ENCODE data around the gene CYP26C1.
A peak's percentile ranks its signal among the peaks of the same experiment; 100 is the strongest.

The CYP26C1 gene

DNA sequence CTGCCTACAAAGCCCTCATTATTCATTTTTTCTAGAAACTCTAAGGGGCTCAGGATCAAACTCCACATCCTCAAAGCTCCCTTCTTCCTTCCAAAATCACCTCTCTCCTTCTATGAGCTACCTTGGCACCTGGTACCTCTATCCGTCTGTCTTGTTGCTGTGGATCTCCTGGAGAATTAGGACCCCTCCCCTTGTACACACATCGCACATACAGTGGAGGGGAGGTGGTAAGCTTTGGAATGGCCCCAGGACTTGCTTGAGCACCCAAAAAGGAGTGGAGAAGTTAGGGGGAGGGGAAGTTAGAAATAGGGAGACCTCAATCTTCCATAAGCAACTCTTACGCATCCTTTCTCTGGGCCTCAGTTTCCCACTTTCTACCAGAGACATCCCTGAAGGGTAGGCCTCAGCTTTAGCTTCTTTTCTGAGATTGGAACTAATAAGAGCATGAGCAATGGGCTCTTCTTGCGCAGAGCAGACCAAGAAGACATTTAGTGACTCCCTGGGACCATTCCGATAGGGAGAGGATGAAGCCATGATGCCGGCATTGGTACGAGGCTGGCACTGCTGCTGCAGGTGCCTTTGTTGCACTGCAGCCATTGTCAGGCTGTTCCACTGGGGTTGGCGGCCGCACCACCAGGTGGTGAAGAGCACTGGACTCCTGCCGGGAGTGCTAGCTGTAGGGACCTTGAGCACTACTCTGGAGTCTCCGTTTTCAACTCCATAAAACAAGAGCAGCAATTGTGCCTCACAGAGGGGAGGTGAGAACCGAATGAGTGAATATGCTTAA lies 4.5 kb downstream of the CYP26C1 start:
- DNase-seq: no peak

DNA sequence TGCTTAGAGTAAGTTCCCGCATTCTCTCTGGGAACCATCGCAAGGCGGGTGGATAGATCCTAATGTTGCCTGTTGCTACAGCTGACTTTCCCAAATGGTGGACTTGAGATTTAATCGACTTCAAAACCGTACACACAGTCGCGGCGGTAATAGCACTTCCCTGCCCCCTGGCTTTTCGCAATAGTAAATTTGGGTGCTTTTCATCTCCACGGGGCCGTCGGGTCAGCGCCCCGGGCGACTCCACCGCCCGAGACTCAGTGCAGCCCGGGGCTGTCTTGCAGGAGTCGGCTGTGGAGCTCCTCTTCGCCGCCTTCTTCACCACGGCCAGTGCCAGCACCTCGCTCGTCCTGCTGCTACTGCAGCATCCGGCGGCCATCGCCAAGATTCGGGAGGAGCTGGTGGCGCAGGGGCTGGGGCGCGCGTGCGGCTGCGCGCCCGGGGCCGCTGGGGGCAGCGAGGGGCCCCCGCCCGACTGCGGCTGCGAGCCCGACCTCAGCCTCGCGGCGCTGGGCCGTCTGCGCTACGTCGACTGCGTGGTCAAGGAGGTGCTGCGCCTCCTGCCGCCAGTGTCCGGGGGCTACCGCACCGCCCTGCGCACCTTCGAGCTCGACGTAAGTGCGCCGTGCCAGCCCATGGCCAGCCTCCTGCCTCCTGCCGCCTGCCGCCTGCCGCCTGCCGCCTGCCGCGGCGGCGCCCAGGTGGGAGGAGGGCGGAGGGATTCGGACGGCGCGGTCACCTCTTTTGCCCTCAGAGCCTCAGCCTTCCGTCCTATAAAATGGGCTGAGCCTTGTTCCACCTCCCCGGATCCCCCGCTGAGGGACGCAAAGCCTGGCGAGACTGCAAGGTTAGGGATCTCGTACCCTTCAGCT lies 5.3 kb downstream of the CYP26C1 start:
- DNase-seq: no peak

DNA sequence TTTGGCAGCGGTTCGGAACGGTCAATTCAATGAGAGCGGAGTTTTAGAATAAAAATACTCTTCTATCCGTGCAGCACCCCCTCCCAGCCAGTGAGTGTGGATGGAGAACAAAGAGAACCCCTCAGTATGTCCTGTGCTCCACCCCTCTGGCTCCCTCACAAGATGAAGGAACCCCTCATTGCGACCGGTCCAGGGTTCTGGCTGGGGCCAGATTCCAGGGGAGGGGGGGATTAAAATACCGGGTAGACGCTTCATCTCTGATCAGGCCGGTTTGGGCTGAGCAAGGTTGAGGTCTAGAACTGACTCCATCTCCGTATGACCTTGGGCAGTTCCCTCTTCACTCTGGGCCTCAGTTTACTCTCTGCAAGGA lies 5.9 kb downstream of the CYP26C1 start:
- DNase-seq: no peak

DNA sequence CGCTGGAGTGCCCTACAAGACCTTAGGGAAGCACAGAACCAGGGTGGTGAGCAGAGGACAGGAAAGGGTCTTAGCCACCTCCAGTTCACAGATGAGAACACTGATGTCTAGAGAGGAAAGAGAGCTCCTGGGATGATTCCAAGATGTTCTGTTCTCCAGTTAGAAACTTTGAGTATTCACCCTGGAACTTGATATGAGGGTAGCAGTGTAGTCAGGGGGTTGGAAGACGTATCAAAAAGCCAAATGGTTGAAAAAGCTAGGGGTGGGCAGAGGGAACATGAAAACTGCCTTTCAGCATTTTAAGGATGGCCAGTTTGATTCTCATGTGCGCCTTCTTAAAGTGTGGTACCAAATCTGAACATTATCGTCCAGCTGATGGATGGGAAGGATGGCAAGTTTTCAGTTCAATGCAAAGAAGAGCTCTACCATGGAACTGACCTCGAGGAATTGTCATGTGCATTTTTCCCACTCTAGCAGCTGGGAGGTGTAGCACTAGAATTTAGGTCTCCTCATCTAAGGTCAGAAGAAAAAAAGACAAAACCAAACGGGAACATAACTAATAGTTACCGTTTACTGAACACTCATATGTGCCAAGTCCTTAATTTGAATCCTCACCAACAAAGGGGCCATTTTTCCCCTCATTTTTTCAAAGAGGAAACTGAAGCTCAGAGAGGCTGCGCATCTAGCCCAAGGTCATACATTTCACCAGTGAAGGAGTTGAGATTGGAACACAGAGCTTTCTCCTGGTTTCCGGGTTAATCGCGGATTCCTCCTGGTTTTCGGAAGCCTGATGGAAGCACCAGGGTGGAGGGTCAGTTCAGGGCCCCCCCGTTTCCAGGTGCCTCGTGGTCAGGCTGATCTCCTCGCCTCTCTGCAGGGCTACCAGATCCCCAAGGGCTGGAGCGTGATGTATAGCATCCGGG lies 7.1 kb downstream of the CYP26C1 start:
- no peak for DNase-seq

DNA sequence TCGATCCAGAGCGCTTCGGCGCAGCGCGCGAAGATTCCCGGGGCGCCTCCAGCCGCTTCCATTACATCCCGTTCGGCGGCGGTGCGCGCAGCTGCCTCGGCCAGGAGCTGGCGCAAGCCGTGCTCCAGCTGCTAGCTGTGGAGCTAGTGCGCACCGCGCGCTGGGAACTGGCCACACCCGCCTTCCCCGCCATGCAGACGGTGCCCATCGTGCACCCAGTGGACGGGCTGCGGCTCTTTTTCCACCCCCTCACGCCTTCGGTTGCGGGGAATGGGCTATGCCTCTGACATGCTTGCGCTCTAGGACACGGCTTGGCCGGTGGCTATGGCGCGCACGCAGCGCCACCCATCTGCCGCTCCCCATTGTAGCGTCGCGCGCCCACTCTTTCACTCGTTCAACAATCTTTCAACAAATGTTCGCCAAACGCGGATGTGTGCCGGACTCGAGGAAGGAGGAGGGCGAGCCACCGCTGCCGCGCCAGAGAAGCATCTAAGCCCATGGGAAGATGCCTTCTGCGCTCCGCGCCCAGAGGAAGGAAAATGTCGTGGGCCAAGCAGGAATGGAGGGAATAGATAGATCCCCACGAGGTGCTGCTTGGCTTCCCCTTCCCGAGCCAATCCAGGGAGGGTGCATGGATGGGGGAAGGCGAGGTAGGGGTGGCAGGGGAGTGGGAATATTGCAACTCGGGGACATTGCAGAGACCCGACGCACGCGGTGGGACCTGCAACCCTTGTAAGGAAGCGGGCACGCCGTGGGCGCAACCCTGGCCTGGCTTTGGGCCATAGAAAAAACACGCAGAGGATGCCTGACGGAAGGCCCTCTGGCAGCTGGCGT lies 8.0 kb downstream of the CYP26C1 start:
- DNase-seq: no peak

DNA sequence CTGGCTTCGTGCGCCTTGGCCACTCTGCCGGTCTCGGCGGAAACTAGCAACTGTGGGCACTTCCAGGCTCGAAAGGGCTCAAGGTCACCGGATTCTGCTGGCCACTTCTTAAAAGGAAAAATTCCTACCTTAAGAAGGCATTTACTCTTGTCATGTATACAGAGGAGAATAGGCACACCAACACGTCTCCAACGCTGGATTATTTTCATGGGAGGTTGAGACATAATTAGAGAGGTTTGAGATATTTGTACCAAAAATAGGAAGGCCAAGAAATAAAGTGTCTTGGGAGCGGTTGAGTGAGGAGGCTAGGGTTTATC lies 8.6 kb downstream of the CYP26C1 start:
- no peak for DNase-seq

DNA sequence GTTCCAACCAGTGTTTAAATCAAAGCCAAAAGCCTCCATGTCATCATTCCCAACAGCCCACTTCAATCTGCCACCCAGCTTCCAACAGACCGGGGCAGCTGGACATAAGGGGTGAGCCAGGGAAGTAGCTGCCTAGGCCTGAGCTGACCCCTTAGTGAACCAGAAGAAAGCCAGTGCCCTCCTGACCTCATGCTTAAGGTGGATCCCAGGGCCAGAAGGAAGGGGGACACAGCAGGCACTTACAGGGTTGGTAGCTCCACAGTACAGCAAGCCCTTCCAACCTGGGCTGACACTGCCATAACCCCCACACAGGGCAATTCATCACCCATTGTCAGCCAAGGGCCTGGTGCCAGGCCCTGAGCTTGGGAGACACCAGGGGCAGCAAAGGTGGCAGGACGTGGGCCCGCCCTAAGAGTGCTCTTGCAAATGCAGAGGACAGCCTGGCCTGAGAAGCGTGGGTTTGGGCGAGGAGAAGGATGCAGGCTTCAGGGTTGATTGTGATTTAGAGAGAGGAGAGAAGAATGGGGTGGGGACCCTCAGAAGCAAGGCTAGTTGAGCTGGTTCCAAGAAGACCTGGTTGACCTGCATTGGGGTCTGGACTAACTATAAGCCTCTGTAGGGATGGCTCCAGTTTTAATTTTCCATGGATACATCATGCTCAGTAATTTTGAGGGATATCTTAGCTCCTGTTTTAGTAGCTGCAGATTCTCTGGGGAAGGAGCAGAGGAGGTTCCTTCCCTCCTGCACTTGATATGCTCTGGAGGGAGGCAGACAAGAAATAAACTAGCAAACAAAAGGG lies 10.0 kb downstream of the CYP26C1 start:
- DNase-seq: no peak

DNA sequence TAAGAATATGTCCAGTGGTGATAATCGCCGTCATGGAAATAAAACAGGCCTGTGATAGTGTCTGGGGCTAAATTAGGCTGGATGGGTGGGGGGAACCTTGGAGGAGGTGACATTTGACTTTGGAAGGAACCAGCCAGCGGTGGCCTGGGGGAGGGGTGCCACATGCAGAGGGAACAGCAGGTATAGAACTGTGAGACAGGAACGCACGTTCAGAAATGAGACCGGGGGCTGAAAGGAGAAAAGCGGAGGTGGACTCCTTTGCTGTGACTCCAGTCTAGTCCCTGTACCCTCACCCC lies 10.5 kb downstream of the CYP26C1 start:
- DNase-seq: no peak

DNA sequence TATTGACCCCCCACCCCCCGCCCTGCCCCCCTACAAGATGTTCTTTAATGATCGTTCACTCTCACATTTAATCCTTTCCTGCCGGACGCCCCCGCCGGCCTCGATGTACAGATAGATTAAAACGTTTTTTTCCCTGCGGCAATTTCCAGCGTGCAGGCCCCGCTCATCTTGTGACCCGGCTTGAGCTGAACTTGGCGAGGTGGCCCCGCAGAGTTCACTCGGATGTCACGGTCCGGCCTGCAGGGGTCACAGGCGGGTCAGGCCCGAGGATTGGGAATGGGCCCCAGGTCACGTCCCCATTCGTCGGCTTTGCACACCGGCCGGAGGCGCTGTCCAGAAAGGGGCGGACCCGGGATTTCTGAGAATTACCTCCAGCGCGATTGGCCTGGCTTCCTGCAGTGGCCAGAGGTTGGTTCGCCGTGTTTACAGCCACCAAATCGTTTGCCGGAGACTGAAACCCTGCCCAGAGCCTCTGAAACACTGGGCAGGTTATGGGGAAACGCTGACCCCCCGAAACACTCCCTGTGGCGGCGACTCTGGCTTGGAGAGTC lies 11.2 kb downstream of the CYP26C1 start:
- DNase-seq: no peak

DNA sequence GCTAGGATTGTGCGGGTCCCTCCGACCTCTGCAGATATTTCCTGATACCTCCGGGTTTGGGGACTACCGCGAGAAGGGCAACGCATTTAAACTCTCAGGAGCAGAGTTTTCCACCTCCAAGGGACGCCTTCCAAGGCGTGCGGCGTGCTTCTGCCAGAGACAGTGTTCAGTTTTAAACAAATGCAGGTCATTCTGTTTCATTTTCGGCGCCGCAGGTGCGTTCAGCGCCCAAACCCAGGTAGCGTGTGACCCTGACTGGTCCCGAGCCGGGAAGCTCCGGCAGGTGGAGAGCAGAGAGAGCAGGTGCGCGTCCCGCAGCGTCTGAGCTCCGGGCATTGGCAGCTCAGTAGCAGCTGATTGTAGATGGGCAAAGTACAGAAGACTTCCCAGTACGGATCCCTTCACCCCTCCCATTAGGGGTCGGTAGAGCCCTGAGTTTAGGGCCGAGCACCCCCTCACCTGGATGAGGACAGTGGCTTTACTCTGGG lies 11.7 kb downstream of the CYP26C1 start:
- no peak for DNase-seq

DNA sequence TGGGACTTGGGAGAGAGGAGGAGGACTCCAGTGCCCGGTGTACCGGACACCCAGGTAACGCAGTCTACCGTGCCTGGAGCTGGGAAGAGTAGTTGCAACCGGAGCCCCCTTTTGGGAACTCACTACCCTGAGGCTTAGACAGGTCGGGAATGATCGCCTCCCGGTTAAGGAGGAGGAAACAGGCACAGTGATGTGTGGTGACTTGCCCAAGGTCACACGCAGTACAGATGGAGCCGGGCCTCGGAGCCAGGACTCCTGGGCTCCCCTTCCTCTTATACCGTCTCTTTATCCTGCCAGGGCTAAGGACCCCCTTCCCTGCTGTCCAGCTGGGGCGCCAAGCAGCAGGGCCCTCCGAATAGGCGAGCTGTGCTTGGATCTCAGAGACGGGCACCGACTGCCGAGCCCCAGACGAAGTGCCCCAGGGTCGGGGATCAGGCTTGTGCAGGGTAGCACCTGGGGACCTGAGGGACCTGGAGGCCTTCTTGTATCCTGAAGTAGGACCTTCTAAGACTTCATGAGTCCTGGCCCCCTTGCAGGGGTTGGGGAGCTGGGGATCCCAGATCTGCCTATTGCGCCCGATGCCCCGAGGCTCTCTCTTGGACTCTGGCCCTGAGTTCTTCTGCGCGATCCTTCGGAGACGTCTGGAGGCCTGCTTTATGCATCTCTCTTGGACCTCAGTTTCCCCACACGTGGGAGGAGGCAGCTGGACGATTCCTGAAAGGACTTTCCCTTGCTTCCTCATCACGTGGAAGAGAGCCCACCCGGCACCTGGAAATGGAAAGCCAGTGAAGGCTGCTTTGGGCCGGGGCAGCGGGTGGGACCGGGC lies 12.3 kb downstream of the CYP26C1 start:
- DNase-seq: no peak

DNA sequence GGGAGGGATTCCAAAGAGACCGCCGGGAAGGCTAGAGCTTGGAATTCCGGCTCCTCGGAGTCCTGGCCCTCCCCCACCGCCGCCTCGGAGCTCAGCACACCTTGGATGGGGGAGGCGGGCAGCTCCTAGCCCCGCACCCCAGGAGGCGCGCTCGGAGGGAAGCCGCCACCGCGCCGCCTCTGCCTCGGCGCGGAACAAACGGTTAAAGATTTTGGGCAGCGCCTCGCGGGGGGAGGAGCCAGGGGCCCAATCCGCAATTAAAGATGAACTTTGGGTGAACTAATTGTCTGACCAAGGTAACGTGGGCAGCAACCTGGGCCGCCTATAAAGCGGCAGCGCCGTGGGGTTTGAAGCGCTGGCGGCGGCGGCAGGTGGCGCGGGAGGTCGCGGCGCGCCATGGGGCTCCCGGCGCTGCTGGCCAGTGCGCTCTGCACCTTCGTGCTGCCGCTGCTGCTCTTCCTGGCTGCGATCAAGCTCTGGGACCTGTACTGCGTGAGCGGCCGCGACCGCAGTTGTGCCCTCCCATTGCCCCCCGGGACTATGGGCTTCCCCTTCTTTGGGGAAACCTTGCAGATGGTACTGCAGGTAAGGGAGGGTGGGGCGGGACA lies 13.0 kb downstream of the CYP26C1 start, which contains the start of gene CYP26A1:
TSS of gene CYP26A1 (plus strand) at position 355 of the 608 bp plus-strand sequence. CDS start at position 397, 42 bp downstream.
- peak; percentile 9 for DNase-seq

DNA sequence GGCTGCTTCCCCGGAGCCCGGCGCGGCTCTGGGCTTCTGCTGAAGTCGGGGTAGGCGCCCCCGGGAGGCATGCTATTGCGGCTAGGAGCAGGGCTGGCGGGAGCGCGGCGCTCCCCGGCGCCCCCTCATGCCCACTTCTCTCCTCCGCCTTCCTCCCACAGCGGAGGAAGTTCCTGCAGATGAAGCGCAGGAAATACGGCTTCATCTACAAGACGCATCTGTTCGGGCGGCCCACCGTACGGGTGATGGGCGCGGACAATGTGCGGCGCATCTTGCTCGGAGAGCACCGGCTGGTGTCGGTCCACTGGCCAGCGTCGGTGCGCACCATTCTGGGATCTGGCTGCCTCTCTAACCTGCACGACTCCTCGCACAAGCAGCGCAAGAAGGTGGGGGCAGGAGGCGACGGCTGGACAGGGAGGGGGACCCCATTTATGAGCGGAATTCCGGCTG lies 13.6 kb downstream of the CYP26C1 start:
- no peak for DNase-seq

DNA sequence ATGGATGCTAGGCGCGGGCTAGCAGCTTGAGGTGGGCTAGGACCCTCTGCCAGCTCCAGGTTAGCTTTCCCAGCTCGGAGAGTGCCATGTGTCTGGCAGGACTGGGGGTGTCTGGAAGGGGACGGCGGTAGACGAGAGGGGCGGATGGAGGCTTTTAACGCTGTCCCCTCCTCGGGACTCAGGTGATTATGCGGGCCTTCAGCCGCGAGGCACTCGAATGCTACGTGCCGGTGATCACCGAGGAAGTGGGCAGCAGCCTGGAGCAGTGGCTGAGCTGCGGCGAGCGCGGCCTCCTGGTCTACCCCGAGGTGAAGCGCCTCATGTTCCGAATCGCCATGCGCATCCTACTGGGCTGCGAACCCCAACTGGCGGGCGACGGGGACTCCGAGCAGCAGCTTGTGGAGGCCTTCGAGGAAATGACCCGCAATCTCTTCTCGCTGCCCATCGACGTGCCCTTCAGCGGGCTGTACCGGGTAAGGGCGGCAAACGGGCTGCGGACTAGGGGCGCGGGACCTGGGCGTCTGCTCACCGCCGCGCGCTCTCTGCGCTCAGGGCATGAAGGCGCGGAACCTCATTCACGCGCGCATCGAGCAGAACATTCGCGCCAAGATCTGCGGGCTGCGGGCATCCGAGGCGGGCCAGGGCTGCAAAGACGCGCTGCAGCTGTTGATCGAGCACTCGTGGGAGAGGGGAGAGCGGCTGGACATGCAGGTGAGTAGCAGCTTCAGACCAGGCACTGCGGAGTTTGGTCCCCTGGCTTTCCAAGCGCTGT lies 14.2 kb downstream of the CYP26C1 start:
- DNase-seq: no peak

DNA sequence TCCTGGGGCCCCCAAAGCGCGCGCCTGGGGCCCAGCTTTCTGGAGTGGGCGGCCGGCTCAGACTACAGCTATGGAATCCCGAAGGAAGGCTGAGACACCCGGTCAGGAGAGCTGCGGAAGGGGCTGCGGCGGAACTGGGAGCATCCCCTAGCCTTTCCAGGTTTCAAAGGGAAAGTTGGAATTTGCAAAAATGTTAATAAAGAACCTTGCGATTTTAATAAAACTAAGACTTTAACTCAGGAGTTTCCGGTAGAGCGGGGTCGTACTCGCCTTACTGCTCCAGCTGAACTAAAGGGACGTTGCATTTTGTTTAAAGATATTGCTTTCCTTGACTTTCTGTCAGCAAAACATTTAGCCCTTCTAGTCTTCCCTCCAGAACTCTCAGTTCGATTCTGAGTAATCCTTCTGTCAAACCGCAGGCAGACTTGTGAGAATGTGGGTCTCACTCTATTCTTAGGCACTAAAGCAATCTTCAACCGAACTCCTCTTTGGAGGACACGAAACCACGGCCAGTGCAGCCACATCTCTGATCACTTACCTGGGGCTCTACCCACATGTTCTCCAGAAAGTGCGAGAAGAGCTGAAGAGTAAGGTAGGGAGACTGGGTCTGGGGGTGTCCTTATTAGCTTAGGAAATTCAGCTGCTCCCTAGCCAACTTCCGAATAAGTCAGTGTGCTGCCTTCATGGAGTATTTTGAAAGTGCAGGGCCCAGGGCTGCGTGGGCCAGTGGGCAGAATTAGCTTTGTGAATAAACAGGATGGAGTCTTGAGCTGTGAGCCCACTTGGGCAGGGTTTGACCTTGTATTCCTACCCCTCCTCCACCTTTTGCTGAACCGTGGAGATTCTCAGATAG lies 15.0 kb downstream of the CYP26C1 start:
- DNase-seq: no peak

DNA sequence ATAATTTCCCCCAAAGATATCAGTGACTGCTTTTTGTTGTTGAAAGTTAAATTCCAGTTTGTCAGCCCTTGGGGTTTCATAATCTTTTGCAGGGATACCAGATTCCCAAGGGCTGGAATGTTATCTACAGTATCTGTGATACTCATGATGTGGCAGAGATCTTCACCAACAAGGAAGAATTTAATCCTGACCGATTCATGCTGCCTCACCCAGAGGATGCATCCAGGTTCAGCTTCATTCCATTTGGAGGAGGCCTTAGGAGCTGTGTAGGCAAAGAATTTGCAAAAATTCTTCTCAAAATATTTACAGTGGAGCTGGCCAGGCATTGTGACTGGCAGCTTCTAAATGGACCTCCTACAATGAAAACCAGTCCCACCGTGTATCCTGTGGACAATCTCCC lies 16.3 kb downstream of the CYP26C1 start:
- DNase-seq: no peak

DNA sequence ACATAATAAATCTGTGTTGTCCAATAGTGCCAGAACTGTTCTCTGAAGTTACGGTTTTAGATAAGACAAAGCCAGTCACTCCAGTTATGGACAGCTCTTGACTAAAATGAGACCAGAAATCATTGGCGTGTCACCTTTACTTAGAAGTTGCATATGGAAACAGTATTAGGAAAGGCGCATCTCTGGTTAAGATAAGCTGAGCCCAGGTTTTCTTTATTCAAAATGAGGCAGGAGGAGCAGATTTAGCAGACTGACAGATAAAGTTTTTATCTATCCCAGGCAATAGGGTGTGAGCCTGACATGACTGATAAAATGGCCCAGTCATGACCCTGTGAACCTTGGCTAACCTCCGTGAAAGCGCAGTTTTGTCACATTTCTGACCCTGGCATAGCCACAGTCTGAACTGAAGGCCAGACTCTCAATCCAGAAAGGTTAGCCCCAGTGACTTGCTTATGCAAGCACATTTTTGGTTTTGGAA lies 17.3 kb downstream of the CYP26C1 start:
- no peak for DNase-seq
